Hematopoietic multipotent progenitor cell treated with erythropoietin and hydrocortisone succinate and interleukin-3 and kit ligand, for 17 days (in vitro differentiated cells): ENCODE results near the gene RNMT.
"Not testable (repeated sequence)": the region's sequence is repeated elsewhere in the genome, so short reads cannot be mapped to it uniquely, and the experiment has no call there.

Source experiments
- DNase-seq: peaks from one replicate; pipeline ENCODE4 v3.0.0-alpha.2; 2015; ENCODE audit warnings: low spot score

RNMT gene

GRCh38 chr18:13735681-13736080, 9.2 kb downstream of the RNMT start:
- DNase-seq, result no peak

- DNase-seq, result no peak
Observed at GRCh38 chr18:13745696-13746095, 19.2 kb downstream of the RNMT start.

- no peak for DNase-seq
Observed at GRCh38 chr18:13746633-13747032, 20.2 kb downstream of the RNMT start.

GRCh38 chr18:13751599-13751998, 25.1 kb downstream of the RNMT start:
- not testable (repeated sequence) for DNase-seq

- no peak for DNase-seq
Observed at GRCh38 chr18:13756261-13756660, 29.8 kb downstream of the RNMT start.

- DNase-seq, result no peak
Observed at GRCh38 chr18:13756671-13757070, 30.2 kb downstream of the RNMT start.

GRCh38 chr18:13758622-13759021, 32.1 kb downstream of the RNMT start:
- DNase-seq, result no peak

GRCh38 chr18:13760047-13760446, 33.6 kb downstream of the RNMT start:
- DNase-seq, result no peak

- no peak for DNase-seq
Observed at GRCh38 chr18:13762690-13763439, 36.4 kb downstream of the RNMT start.

GRCh38 chr18:13775058-13775457, 48.6 kb downstream of the RNMT start:
- DNase-seq, result no peak

GRCh38 chr18:13791181-13791580, 64.7 kb downstream of the RNMT start:
- no peak for DNase-seq

GRCh38 chr18:13793819-13794218, 67.3 kb downstream of the RNMT start:
- DNase-seq, result no peak

- no peak for DNase-seq
Observed at GRCh38 chr18:13796515-13796914, 70.0 kb downstream of the RNMT start.

GRCh38 chr18:13797157-13797611, 70.7 kb downstream of the RNMT start:
- no peak for DNase-seq

- DNase-seq, result no peak
Observed at GRCh38 chr18:13799396-13799795, 72.9 kb downstream of the RNMT start.

GRCh38 chr18:13800505-13801259, 74.2 kb downstream of the RNMT start:
- no peak for DNase-seq

GRCh38 chr18:13801260-13801601, 74.8 kb downstream of the RNMT start:
- DNase-seq, result no peak

- DNase-seq, result no peak
Observed at GRCh38 chr18:13804305-13804704, 77.8 kb downstream of the RNMT start.

- DNase-seq, result no peak
Observed at GRCh38 chr18:13808294-13809042, 82.0 kb downstream of the RNMT start.

- no peak for DNase-seq
Observed at GRCh38 chr18:13809043-13809430, 82.6 kb downstream of the RNMT start.

- no peak for DNase-seq
Observed at GRCh38 chr18:13809531-13810255, 83.2 kb downstream of the RNMT start.

- DNase-seq, result no peak
Observed at GRCh38 chr18:13810950-13811485, 84.5 kb downstream of the RNMT start.
